ENCODE measurements around the gene CAAP1. TPM values are rescaled to one million over a fixed set of nuclear protein-coding genes. Genes with fewer than 3 reads are reported as not detected.

CAAP1 gene
- total RNA-seq, 1 donor from 2014 or later = 22.4 TPM

DNA sequence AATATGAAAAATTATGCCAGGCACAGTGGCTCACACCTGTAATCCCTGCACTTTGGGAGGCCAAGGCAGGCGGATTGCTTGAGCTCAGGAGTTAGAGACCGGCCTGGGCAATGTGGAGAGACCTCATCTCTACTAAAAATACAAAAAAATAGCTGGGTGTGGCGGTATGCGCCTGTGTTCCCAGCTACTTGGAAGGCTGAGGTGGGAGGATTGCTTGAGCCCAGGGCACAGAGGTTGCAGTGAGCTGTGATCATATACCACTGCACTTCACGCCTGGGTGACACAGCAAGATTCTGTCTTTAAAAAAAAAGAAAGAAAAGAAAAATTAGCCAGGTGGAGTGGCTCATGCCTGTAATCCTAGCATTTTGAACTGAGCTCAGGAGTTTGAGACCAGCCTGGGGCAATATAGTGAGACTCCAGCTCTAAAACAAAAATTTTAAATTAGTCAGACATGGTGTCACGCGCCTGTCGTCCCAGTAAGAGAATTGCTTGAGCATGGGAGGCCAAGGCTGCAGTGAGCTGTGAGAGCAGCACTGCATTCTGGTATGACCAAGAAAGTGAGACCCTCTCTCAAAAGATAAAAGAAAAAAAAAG lies 36.4 kb upstream of the CAAP1 start:
- DNase-seq (ENCODE audit: low read depth) (no peak), FAIRE-seq (no peak)
- no peak overlapping the region for H3K4me3 ChIP-seq (ENCODE audit: low read depth, low read length)
- peaks cover 6% of the 10 kb centered on the region for H3K36me3 ChIP-seq (ENCODE audit: control insufficient read depth, insufficient read depth, low read length)
- no peaks in the 10 kb centered on the region for H3K27me3 ChIP-seq (ENCODE audit: control insufficient read depth, insufficient read depth, low read length)
- TF ChIP-seq, protein P1, sequence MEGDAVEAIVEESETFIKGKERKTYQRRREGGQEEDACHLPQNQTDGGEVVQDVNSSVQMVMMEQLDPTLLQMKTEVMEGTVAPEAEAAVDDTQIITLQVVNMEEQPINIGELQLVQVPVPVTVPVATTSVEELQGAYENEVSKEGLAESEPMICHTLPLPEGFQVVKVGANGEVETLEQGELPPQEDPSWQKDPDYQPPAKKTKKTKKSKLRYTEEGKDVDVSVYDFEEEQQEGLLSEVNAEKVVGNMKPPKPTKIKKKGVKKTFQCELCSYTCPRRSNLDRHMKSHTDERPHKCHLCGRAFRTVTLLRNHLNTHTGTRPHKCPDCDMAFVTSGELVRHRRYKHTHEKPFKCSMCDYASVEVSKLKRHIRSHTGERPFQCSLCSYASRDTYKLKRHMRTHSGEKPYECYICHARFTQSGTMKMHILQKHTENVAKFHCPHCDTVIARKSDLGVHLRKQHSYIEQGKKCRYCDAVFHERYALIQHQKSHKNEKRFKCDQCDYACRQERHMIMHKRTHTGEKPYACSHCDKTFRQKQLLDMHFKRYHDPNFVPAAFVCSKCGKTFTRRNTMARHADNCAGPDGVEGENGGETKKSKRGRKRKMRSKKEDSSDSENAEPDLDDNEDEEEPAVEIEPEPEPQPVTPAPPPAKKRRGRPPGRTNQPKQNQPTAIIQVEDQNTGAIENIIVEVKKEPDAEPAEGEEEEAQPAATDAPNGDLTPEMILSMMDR (IDR thresholded peaks at IDR 0.05; ENCODE audit: insufficient read depth, low read length, severe bottlenecking) = no peak

DNA sequence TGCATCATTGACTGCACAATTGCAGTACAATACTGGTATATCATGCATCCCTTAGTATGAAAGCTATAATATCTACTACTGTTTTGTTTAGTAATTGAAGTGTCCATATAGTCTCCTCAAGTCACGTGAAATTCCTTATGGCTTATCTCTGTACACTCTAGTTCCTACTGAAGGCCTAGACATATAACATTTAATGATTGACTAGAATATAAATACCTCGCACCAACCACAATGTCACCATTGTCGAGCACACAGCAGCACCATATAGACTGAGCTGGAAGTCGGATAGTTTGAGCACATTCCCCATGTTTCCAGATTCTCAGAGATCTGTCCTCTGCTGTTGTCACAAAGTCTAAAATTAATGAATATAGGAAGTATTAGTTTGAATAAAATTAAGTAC lies 33.0 kb upstream of the CAAP1 start:
- TF ChIP-seq, protein P1 (IDR thresholded peaks at IDR 0.05; ENCODE audit: insufficient read depth, low read length, severe bottlenecking) = no peak
- DNase-seq (ENCODE audit: low read depth) = no peak

DNA sequence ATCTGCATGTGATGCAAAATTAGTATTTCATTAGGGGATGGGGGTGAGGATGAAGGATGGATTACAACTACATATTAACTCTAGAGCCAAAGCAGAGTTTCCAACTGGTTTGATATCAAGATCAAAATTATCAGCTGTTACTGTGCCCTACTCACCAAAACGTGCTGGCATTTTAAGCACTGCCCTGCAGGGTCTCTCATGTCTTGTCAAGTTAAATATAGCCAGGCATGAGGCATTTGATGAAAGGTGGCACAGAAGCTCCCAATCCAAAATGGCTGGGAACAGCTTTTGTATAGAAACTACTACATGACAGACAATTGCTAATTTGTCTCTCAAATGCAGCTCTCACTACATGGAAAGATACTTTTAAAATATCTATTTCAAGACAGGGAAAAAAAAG lies 27.1 kb upstream of the CAAP1 start:
- H3K36me3 ChIP-seq (ENCODE audit: control insufficient read depth, insufficient read depth, low read length) = peaks cover 10% of the 10 kb centered on the region
- TF ChIP-seq, protein P1 (IDR thresholded peaks at IDR 0.05; ENCODE audit: insufficient read depth, low read length, severe bottlenecking) = no peak
- no peak for FAIRE-seq
- H3K27me3 ChIP-seq (ENCODE audit: control insufficient read depth, insufficient read depth, low read length) = no peaks in the 10 kb centered on the region
- H3K4me3 ChIP-seq (ENCODE audit: low read depth, low read length) = no peak overlapping the region
- DNase-seq (ENCODE audit: low read depth) = no peak

More for the DNA sequence above, 33.0 kb upstream of the CAAP1 start:
- no peak for FAIRE-seq
- Histone ChIP-seq H3K4me3 (ENCODE audit: low read depth, low read length) (no peak overlapping the region), H3K27me3 (ENCODE audit: control insufficient read depth, insufficient read depth, low read length) (no peaks in the 10 kb centered on the region), H3K36me3 (ENCODE audit: control insufficient read depth, insufficient read depth, low read length) (peaks cover 11% of the 10 kb centered on the region)

DNA sequence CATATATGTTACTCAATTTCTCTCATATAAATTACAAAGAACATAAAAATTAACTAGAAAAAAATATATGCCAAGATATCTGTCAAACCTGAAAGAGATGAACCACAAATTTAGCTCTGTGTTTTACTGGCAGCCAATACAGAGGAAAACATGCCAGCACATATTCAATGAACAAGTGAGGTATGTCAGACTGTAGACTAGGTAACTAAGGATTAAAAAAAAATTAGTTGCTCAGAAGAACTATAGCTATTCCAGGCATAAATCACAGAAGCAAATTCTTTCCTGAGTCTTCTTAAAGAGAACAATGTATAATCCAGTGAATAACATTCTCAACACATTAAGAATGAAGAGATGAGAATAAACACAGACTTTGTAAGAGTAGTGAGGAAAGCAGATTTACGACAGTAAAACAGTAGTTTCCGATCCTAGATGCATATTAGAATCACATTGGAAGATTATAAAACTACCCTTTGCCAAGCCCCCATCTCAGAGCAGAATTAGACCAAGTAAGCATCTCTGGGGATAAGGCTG lies 20.6 kb upstream of the CAAP1 start:
- peaks cover 4% of the 10 kb centered on the region for H3K36me3 ChIP-seq (ENCODE audit: control insufficient read depth, insufficient read depth, low read length)
- H3K4me3 ChIP-seq (ENCODE audit: low read depth, low read length) = no peak overlapping the region
- no peak for DNase-seq (ENCODE audit: low read depth)
- no peak for FAIRE-seq
- TF ChIP-seq, protein P1 (IDR thresholded peaks at IDR 0.05; ENCODE audit: insufficient read depth, low read length, severe bottlenecking) = no peak
- H3K27me3 ChIP-seq (ENCODE audit: control insufficient read depth, insufficient read depth, low read length) = no peaks in the 10 kb centered on the region

DNA sequence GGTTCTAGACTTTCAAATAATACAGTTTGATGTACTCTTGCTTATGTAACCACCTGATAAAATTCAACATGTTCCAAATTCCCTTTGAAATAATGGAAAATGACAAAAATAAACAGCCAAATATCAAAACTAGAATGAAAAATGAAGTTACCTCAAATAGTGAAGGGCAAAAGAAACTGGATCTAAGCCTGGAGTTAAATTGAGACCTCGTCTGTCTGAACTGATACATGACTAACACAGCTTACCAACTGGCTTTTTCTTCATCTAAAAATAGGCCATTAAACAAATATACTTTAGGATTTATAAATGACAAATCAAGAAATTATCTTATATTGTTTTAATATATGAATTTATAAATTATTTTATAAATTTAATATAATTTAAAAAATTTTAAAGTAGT lies 12.1 kb upstream of the CAAP1 start:
- no peaks in the 10 kb centered on the region for H3K27me3 ChIP-seq (ENCODE audit: control insufficient read depth, insufficient read depth, low read length)
- DNase-seq (ENCODE audit: low read depth) (no peak), FAIRE-seq (no peak)
- H3K4me3 ChIP-seq (ENCODE audit: low read depth, low read length) = no peak overlapping the region
- H3K36me3 ChIP-seq (ENCODE audit: control insufficient read depth, insufficient read depth, low read length) = peaks cover 1% of the 10 kb centered on the region
- TF ChIP-seq, protein P1 (IDR thresholded peaks at IDR 0.05; ENCODE audit: insufficient read depth, low read length, severe bottlenecking) = no peak

DNA sequence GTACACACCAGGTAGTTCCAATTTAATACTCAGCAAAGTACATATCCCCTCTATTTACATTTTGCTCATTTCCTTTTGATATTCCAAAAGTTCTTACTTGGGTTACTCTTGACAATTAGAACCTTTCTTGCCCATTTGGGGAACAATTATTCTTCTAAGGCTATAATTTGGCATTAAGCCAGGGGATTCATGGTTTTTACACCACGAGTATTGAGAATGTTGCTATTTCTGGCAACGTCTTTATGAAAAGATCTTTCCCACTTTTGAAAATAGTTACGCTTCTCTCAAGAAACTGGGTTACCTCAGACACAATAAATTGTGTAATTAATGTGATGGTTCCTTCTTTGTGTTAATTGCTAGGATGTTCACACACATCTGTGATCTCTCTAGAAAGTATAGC lies 11.5 kb upstream of the CAAP1 start:
- Histone ChIP-seq H3K27me3 (ENCODE audit: control insufficient read depth, insufficient read depth, low read length) (no peaks in the 10 kb centered on the region), H3K4me3 (ENCODE audit: low read depth, low read length) (no peak overlapping the region), H3K36me3 (ENCODE audit: control insufficient read depth, insufficient read depth, low read length) (peaks cover 1% of the 10 kb centered on the region)
- no peak for FAIRE-seq
- no peak for DNase-seq (ENCODE audit: low read depth)
- TF ChIP-seq, protein P1 (IDR thresholded peaks at IDR 0.05; ENCODE audit: insufficient read depth, low read length, severe bottlenecking) = no peak
